Fibroblast of lung (primary cell): Measurements from ENCODE around the gene DPYD. TPM values are rescaled to one million over a fixed set of nuclear protein-coding genes. Genes with fewer than 3 reads are reported as not detected.

Experiments used
- DNase-seq, 2 donors: peaks; one replicate each; pipeline versions ENCODE4 v3.0.0 to v3.0.0-alpha.2; 2010; ENCODE audit warnings: low read depth in 2 of 2
- H2AFZ ChIP-seq: 2 replicates; pipeline ENCODE4 v1.5.1; 2012; ENCODE audit warnings: low read length, control low read depth, inconsistent platforms
- H3K27ac ChIP-seq: 2 replicates; pipeline ENCODE4 v1.5.1; 2011; ENCODE audit warnings: low read length, control low read depth; ENCODE audit not compliant: insufficient read depth
- H3K27me3 ChIP-seq: 2 replicates; pipeline ENCODE4 v1.5.1; 2011; ENCODE audit warnings: mild to moderate bottlenecking, low read length; ENCODE audit not compliant: control insufficient read depth, insufficient read depth
- H3K36me3 ChIP-seq: 2 replicates; pipeline ENCODE4 v1.5.1; 2011; ENCODE audit warnings: low read length; ENCODE audit not compliant: control insufficient read depth, insufficient read depth
- H3K4me1 ChIP-seq: 2 replicates; pipeline ENCODE4 v1.5.1; 2011; ENCODE audit warnings: low read length; ENCODE audit not compliant: control insufficient read depth, insufficient read depth; ENCODE audit errors: extremely low read depth
- H3K4me2 ChIP-seq: 2 replicates; pipeline ENCODE4 v1.5.1; 2011; ENCODE audit warnings: low read length, control low read depth; ENCODE audit not compliant: insufficient read depth; ENCODE audit errors: extremely low read depth
- H3K4me3 ChIP-seq, 4 experiments: fragments of 200-600 bp in 1 of 4; sonication (generic) in 1 of 4; replicated peaks in 1 of 4; 2 replicates each; pipeline ENCODE4 v1.5.1; 2011 to 2016; ENCODE audit warnings: low read length in 4 of 4, low read depth in 3 of 4, mild to moderate bottlenecking in 3 of 4, control low read depth in 2 of 4, inconsistent platforms in 1 of 4, mixed read lengths in 1 of 4; ENCODE audit not compliant: insufficient read depth in 1 of 4; ENCODE audit errors: control extremely low read depth in 1 of 4
- H3K79me2 ChIP-seq: 2 replicates; pipeline ENCODE4 v1.5.1; 2012; ENCODE audit warnings: mild to moderate bottlenecking, low read length, inconsistent platforms; ENCODE audit not compliant: control insufficient read depth, insufficient read depth
- H3K9ac ChIP-seq: 2 replicates; pipeline ENCODE4 v1.5.1; 2011; ENCODE audit warnings: mild to moderate bottlenecking, low read length, control low read depth; ENCODE audit not compliant: insufficient read depth
- H3K9me3 ChIP-seq: 2 replicates; pipeline ENCODE4 v1.5.1; 2012; ENCODE audit warnings: low read depth, low read length; ENCODE audit not compliant: control insufficient read depth, insufficient read depth
- H4K20me1 ChIP-seq: 2 replicates; pipeline ENCODE4 v1.5.1; 2011; ENCODE audit warnings: low read length; ENCODE audit not compliant: control insufficient read depth, insufficient read depth; ENCODE audit errors: extremely low read depth
- CTCF ChIP-seq, 2 donors: IDR thresholded peaks in 1 of 2; conservative IDR thresholded peaks in 1 of 2; 1 replicate in 1 of 2; 2 replicates in 1 of 2; pipeline ENCODE4 v1.5.1; 2011 to 2012; ENCODE audit warnings: low read length in 2 of 2, control low read depth in 1 of 2, inconsistent platforms in 1 of 2, low read depth in 1 of 2, mild to moderate bottlenecking in 1 of 2
- EZH2 ChIP-seq: IDR thresholded peaks from 2 replicates; pipeline ENCODE4 v1.5.1; 2012; ENCODE audit warnings: low read length, control low read depth, mild to moderate bottlenecking; ENCODE audit errors: missing control alignments
- polyA plus RNA-seq, 2 donors: library from polyadenylated mRNA; depleted of rRNA in 1 of 2; stranded (reverse) in 1 of 2; unstranded in 1 of 2; fragments of >200 nt; gene quantifications; 2 replicates each; pipeline ENCODE4 v1.2.1, GENCODE V29; 2011 to 2012; ENCODE audit warnings: missing spikeins in 1 of 2
- total RNA-seq: library from RNA; depleted of rRNA; stranded (reverse); fragments of >200 nt; gene quantifications from 2 replicates; pipeline ENCODE4 v1.2.1, GENCODE V29; 2014

The DPYD gene
- total and polyA plus RNA-seq, 2 donors (not counting 1 experiment from before 2014, with no cell fraction given), result 32.0 to 63.1 TPM

GRCh38 chr1:97270508-97271307 lies 650.1 kb downstream of the DPYD start:
- Histone ChIP-seq H3K27ac (no peak overlapping the region), H3K9ac (no peak overlapping the region), H3K9me3 (no peaks in the 10 kb centered on the region), H4K20me1 (no peaks in the 10 kb centered on the region), H2AFZ (no peak overlapping the region), H3K27me3 (no peaks in the 10 kb centered on the region), H3K79me2 (no peaks in the 10 kb centered on the region), H3K4me1 (no peaks in the 10 kb centered on the region), H3K4me2 (no peak overlapping the region), H3K36me3 (no peaks in the 10 kb centered on the region), H3K4me3 (no peak overlapping the region)
- TF ChIP-seq EZH2, result no peak
- DNase-seq, result peak in 1 of 2 donors; percentile 83

- TF ChIP-seq CTCF (conservative IDR thresholded peaks at IDR 0.05 in 1 of 2, IDR thresholded peaks at IDR 0.05 in 1 of 2; ENCODE audit: low read depth in 1 of 2, low read length in 2 of 2) (no peak), EZH2 (no peak)
- no peaks in the 10 kb centered on the region for H3K9me3 ChIP-seq
Observed at GRCh38 chr1:97265630-97266029, 655.2 kb downstream of the DPYD start.

GRCh38 chr1:97262842-97263241 lies 658.0 kb downstream of the DPYD start:
- no peak overlapping the region for H3K4me2 ChIP-seq
- DNase-seq, result no peak
- H3K36me3 ChIP-seq, result no peaks in the 10 kb centered on the region
- H3K27ac ChIP-seq, result no peak overlapping the region
- no peaks in the 10 kb centered on the region for H3K79me2 ChIP-seq
- no peaks in the 10 kb centered on the region for H3K9me3 ChIP-seq
- no peaks in the 10 kb centered on the region for H4K20me1 ChIP-seq
- H3K27me3 ChIP-seq, result no peaks in the 10 kb centered on the region
- no peak overlapping the region for H2AFZ ChIP-seq
- no peak overlapping the region for H3K4me3 ChIP-seq
- TF ChIP-seq EZH2 (no peak), CTCF (conservative IDR thresholded peaks at IDR 0.05 in 1 of 2, IDR thresholded peaks at IDR 0.05 in 1 of 2; ENCODE audit: low read depth in 1 of 2, low read length in 2 of 2) (no peak)
- H3K4me1 ChIP-seq, result no peaks in the 10 kb centered on the region
- no peak overlapping the region for H3K9ac ChIP-seq

More at GRCh38 chr1:97265630-97266029, 655.2 kb downstream of the DPYD start:
- H3K4me1 ChIP-seq, result no peaks in the 10 kb centered on the region
- no peak overlapping the region for H3K9ac ChIP-seq
- H3K4me3 ChIP-seq, result no peak overlapping the region
- H2AFZ ChIP-seq, result no peak overlapping the region
- no peaks in the 10 kb centered on the region for H3K79me2 ChIP-seq
- no peaks in the 10 kb centered on the region for H4K20me1 ChIP-seq
- no peak overlapping the region for H3K27ac ChIP-seq
- no peak for DNase-seq
- H3K36me3 ChIP-seq, result no peaks in the 10 kb centered on the region
- H3K4me2 ChIP-seq, result no peak overlapping the region
- no peaks in the 10 kb centered on the region for H3K27me3 ChIP-seq
